ENCODE data around the gene DNAH12.

Gene DNAH12

DNA sequence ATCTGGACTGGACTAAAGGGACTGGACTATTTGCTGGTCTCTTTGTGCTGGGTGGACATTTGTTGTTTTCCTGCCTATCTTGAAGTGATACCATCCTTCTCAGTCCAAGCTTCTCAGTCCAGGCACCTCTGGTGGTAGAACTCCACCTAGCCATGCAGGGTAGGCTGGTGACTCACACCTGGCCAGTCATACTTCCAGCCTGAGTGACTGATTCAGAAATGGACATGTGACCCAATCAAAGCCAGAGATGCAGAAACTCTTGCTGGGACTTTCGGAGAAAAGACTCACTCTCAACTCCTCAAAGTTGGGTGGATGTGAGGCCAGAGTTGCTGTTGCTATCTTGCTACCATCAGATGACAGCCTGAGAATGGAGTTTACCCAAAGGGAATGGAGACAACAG, 246.1 kb downstream of the DNAH12 start:
- no peak for DNase-seq

DNA sequence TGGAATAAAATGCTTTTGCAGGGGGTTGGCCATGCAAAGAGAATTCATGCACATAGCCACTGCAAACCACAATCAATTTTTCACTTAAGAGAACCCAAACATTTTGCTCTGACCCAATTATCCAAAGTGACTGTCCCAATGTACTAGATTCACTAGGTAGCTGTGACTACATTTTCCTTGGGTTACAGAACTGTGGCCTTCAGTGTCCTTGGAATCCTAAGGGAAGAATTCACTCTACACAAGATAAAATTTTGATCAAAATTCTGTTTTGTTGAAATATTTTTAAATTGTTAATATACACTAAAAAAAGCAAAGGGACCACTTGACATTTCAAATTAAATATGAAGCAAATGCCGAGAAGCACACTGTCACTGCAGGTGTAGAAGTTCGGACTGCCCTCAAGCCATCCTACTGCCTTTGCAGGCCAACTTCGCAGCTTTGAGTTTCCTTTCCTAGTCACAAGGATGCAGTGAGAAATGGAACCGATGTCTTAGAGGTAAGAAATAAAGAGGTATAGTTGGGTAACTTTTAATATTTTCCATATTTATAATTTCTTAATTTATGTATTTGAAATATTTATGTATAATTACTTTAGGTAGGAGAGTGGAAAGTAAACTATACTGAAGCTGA, 251.1 kb downstream of the DNAH12 start:
- no peak for DNase-seq

DNA sequence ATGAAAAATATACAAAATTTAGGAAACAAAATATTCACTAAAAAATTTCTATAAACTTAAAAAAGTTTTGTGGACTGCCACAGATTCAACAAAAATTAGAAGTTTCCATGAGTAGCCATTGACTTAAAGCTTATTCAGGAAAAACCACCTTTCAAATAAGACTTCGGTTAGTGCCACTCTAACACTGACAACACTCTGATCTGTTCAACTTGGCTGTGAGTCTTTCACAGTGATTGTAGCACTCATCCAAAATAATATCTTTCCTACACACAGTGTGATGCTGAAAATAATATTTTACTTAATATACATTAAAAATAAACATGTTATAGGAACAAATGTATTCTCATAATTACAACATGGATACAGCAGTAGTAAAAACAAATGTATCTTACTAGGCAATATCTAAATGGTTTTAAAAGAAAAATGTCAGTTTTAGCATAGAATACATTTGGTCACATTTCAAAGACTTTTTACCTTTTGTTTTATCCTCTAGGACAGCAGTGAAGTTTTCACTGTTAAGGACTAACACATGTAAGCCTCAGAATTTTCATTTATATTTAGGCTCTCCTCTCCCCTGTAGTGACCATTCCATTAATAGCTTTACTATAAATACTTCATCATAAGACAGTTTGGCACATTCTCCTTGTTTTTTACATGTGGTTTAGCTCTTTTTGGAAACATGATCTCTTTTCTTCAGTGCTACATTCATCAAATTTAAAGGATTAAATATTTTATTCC, 251.8 kb downstream of the DNAH12 start, which contains the start of gene ASB14:
ASB14 (minus strand) TSS at position 527 of the 738 bp plus-strand sequence. CDS start 652 bp downstream, outside the sequence.
- DNase-seq, result no peak

DNA sequence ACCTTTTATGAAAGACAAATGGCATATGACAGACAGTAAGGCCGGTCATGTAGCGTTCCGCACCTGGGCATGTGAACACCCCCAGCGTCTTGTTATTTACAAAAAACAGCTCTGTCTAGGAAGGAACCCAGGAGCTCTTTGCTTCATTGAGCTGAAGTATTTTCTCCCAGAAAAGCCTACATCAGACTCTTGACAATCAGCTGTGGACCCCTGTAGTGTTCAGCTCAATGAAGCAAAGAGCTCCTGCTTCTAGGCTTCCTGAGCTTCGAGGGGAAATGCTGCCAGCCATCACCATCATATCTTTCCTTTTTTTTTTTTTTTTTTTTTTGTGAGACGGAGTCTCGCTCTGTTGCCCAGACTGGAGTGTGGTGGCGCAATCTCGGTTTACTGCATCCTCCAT, 255.7 kb downstream of the DNAH12 start:
- no peak for DNase-seq

DNA sequence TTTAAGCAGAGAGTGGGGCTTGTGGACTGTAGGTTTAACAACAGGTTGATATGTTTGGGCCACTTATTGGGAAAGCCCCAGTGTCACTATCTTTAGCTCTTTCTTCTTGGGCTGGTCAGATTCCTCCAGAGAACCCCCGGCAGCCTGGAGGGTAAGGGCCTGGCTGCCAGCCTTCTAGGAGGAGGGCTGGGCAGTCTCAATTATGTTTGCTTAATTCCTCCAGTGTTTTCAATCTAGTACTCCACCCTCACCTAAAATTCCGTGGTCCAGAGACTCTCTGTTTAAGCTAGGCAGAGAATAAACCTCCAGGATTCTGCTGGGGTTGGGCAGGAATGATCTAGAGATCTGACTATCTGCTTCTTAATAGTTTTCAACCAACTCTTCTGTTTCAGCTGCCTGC, 256.9 kb downstream of the DNAH12 start:
- DNase-seq, result no peak

DNA sequence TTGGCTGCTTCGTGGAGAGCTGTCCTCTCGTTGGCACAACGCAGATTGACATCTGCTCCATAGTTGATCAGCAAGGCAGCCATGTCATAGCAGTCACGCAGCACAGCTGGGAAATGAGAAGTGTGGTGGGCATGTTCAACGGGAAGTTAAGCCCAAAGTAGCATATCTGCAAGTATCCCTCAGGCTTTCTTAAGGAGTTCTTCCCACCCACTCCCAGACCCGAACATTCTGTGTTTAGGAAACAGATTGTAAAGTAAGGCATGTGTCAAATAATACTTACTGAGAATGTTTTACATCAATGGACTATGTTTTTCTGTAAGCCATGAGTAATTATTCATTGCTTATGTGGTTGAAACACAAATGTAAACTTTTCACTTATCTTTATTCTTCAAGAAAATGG, 260.8 kb downstream of the DNAH12 start:
- no peak for DNase-seq

DNA sequence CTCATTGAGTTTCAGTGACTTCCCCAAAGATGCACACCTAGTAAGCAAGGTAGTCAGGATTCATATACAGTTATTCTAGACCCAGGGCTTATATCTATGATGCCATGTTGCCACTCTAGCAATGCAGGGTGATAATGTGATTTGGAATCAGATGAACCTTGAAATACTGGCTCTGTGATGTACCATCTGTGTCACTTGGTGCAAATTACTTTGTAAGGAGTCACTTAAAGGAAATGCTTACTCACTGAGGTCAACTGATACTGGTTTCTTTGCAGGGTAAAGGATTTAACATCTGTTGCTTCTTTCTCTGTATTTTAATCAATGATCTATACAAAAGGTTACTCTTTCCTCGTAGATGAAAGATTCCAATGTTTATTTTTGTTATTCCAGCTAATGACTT, 262.4 kb downstream of the DNAH12 start:
- peak; percentile 58 for DNase-seq

DNA sequence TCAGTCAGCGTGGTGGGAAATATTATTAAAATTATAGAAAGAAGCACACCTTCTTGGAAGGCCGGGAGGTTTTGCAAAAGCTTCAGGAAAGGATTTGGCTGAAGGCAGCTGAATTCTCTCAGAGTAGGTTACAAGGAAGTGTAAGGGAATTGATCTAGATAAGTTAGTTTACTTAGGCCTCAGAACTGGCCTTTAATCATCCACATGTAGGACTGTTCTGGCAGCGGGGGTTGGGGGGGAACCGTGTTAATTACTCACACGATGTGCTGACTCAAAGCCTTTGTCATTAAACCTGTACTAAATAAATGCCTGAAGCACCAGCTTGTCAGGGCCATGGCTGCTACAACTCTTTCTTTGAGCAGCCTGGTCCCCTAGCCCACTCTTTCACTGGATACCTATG, 264.5 kb downstream of the DNAH12 start:
- no peak for DNase-seq

DNA sequence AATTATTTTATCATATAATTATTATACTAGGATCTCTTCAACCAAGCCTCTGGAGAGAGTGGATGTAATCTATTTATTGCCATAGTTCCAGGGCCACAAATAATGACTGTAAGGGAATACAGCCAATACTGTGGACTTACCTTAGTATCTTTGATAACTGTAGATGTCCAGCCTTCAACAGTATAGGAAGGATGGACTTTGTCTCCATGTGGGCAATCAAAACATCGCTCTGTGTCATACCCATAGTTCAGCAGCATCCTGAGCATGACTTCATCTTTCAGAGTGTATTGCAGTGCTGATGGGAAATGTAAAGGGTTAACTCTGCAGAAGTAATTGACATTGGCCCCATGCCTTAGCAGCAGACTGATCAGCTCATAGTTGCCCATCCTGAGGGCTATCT, 265.9 kb downstream of the DNAH12 start:
- DNase-seq, result no peak

DNA sequence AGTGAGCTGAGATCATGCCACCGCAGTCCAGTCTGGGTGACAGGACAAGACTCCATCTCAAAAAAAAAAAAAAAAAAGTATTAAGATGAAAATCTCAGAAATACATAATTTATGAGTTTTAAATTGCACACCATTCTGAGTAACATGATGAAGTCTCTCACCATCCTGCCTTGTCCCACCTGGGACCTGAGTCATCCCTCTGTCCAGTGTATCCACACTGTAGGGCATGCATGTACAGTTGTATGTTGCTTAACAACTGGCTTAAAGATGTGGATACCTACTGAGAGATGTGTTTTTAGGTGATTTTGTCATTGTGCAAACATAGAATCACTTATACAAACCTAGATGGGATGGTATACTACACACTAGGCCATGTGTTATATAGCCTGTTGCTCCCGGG, 268.8 kb downstream of the DNAH12 start:
- DNase-seq, result no peak

DNA sequence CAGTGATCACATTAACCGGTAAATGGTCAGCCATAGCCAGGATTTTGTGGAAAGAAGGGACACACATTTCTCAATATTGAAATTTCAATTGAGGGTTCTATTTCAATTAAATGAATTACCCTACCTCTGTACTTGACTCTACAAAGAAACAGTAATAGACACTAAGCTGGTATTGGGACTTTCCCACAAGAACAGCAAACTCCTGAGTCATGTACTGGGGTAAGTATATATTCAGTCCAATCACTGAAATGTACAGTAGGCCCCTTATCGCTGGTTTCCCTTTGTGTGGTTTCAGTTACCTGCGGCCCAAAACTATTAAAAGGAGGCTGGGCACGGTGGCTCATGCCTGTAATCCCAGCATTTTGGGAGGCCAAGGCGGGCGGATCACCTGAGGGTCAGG, 269.3 kb downstream of the DNAH12 start:
- no peak for DNase-seq

DNA sequence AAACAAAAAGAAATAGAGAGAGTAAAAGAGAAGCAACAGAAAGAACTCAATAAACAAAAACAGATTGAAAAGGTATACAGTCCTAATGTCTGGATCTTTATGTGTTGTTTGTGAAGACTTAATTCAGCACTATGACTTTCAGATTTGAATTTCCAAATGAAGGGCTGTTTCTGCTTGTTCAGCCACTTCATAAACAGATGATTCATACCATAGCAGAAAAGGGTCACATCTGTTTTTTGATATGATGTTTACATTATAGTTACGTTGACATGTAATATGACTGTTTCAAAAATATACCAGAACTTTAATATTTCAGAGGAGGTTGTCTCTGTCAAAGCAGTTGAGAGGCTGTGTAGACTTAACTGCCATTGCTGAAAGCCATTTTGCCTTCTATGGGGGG, 275.7 kb downstream of the DNAH12 start:
- DNase-seq, result no peak

DNA sequence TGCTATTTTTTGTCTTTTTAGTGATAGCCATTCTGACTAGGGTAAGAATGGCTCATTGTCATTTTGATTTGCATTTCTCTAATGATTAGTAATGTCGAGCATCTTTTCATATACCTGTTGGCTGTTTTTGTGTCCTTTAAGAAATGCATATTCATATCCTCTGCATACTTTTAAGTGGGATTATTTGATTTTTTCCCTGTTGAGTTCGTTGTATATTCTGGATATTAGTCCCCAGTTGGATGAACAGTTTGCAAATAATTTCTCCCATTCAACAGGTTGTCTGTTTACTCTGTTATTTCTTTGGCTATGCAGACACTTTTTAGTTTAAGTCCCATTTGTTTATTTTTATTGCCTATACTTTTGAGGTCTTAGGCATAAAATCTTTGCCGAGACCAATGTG, 282.2 kb downstream of the DNAH12 start:
- no peak for DNase-seq

DNA sequence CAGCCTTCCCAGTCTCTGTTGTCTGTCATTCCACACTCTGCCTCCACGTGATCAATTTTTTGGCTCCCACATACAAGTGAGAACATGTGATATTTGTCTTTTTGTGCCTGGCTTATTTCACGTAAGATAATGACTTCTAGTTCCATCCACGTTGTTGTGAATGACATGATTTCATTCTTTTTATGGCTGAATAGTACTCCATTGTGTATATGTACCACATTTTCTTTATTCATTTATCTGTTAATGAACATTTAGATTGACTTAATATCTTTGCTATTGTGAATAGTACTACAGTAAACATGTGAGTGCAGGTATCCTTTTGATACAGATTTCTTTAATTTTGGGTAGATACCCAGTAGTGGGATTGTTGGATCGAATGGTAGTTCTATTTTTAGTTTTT, 283.0 kb downstream of the DNAH12 start:
- no peak for DNase-seq

DNA sequence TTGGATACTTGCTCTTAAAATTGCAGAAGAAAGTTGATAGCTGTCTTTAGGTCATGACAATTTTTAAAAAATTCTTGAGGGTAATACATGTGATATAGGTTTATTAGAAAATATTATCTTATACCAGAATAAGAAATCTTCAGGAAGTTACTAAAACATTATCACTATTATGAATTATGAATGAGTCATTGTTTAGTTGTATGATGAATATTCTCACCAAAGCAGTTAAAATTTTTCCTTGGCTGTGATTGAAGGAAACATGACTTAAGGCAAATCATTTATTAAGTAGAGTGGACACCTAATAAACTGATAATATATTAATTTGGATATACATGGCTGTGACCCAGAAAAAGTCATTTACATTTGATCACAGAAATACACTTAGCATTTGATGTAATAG, 286.5 kb downstream of the DNAH12 start:
- no peak for DNase-seq

DNA sequence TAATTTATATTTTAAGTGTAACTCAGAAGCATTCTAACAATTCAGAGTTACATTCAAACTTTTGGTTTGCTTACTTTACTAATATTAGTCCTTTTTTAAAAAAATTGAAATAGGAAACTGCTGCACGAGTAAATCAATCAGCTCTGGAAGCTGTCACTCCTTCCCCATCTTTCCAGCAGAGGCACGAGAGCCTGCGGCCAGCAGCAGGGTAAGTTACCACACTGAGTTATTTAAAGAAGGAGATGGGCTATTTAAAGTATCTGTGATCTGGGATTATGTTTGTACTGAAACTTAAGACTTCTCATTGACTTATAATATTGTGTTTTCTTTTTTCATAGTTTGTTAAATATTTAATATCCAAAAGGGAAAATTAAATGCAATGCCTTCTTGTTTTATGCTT, 287.3 kb downstream of the DNAH12 start:
- no peak for DNase-seq

DNA sequence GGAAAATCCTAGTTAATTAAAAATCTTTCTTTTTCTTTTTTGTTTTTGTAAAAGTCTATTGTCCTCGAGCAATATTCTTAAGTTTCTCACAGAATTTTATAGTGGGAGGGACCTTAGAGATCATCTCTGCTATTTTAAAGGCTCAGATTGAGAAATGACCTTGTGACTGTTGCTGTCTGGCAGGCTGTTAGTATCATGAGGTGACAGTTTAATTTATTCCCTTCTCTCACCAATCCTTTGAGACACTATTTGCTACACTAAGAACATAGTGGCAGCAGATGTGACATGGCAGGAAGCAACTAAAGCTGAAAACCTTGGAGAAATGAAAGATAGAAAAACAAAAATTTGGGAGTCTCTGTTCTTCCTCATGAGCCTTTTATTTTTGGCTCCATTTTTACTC, 291.7 kb downstream of the DNAH12 start:
- no peak for DNase-seq

DNA sequence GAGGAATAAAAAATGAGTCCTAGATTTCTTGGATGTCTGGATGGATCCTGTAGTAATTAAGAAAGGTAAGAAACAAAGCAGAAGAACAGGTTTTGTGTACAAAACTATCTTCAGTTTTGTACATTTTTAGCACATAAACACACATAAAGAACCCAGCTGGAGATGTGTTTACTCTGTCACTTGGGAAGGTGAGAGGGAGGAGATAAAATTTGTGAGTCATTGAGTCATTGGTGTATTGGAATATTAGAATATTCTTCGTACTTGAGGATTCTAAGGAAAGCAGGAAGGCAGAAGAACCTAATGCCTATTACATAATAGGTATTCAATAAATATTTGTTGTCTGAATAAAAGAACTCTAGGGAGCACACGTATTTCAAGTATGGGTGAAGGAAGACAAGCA, 299.2 kb downstream of the DNAH12 start:
- no peak for DNase-seq

All from OCI-M1 (cell line).